HepG2 (cell line): ENCODE results near the gene RAP2A. TPM values are rescaled to one million over a fixed set of nuclear protein-coding genes. Genes with fewer than 3 reads are reported as not detected.

Experiments used
- ATAC-seq: fragments of 200-7000 bp; cut with Tn5 transposase; 3 replicates; pipeline ENCODE4 v1.9.1; 2020; ENCODE audit warnings: mild to moderate bottlenecking, moderate library complexity
- BruUV-seq: library from RNA; stranded (reverse); fragments of 400-500 nt; replicated peaks from 2 replicates; lab custom pipeline; 2021; lab: Mats Ljungman, UMichigan
- CTCF ChIA-PET: fragments of 300-600 bp; formaldehyde crosslinking; extraction: SDS; loops from one replicate; lab custom pipeline; 2021; ENCODE audit warnings: low total read pairs, inconsistent platforms, low intra/inter-chr PET ratio; lab: Yijun Ruan, JAX
- POLR2A ChIA-PET: fragments of 350-600 bp; sonication (Branson Sonifier 250); formaldehyde crosslinking; loops from one replicate; lab custom pipeline; 2020; ENCODE audit warnings: antibody characterized with exemption, inconsistent platforms; lab: Yijun Ruan, JAX
- DNase-seq: peaks from one replicate; pipeline ENCODE4 v3.0.0-alpha.2; 2015; ENCODE audit warnings: low spot score
- FAIRE-seq: peaks from 3 replicates; lab custom pipeline; 2011; peaks lifted over from hg19 to GRCh38; lab: Jason Lieb, UNC
- H2AFZ ChIP-seq: one replicate; pipeline ENCODE4 v1.6.1; 2011; ENCODE audit warnings: low read length, inconsistent platforms
- H3K27ac ChIP-seq: fragments of 300-600 bp; 3 replicates; pipeline ENCODE4 v1.8.0; 2011; ENCODE audit warnings: mixed run types, mild to moderate bottlenecking, mixed read lengths, low read length, inconsistent platforms; ENCODE audit not compliant: insufficient read depth; ENCODE audit errors: extremely low read length
- H3K27me3 ChIP-seq, 2 experiments: fragments of 200-600 bp in 1 of 2; 2 replicates in 1 of 2; 3 replicates in 1 of 2; pipeline versions ENCODE4 v1.6.0 to v1.8.0; 2011; ENCODE audit warnings: low read length in 2 of 2, mild to moderate bottlenecking in 2 of 2, moderate library complexity in 2 of 2, inconsistent platforms in 1 of 2; ENCODE audit not compliant: insufficient read depth in 2 of 2, control insufficient read depth in 1 of 2
- H3K36me3 ChIP-seq, 2 experiments: fragments of 200-600 bp in 1 of 2; replicated peaks in 1 of 2; 2 replicates in 1 of 2; 3 replicates in 1 of 2; pipeline versions ENCODE4 v1.5.1 to v1.8.0; 2011; ENCODE audit warnings: low read length in 2 of 2, inconsistent platforms in 1 of 2; ENCODE audit not compliant: insufficient read depth in 2 of 2, control insufficient read depth in 1 of 2
- H3K4me1 ChIP-seq: 2 replicates; pipeline ENCODE4 v1.5.1; 2012; ENCODE audit warnings: low read length, inconsistent platforms; ENCODE audit not compliant: insufficient read depth
- H3K4me2 ChIP-seq: 2 replicates; pipeline ENCODE4 v1.6.0; 2011; ENCODE audit warnings: low read depth, low read length, inconsistent platforms
- H3K4me3 ChIP-seq, 3 experiments: fragments of 200-600 bp in 1 of 3; sonication (generic), shearing (Covaris generic) in 1 of 3; replicated peaks in 1 of 3; 2 replicates each; pipeline ENCODE4 v1.5.1; 2011 to 2016; ENCODE audit warnings: low read length in 3 of 3, inconsistent platforms in 2 of 3, low read depth in 2 of 3, mild to moderate bottlenecking in 2 of 3, control low read depth in 1 of 3, mixed read lengths in 1 of 3; ENCODE audit not compliant: insufficient read depth in 1 of 3
- H3K79me2 ChIP-seq: one replicate; pipeline ENCODE4 v1.6.1; 2011; ENCODE audit warnings: low read length, inconsistent platforms; ENCODE audit not compliant: insufficient read depth
- H3K9ac ChIP-seq: 2 replicates; pipeline ENCODE4 v1.6.0; 2011; ENCODE audit warnings: mild to moderate bottlenecking, low read depth, low read length, inconsistent platforms; ENCODE audit not compliant: insufficient read depth
- H3K9me3 ChIP-seq: 2 replicates; pipeline ENCODE4 v1.5.1; 2012; ENCODE audit warnings: mild to moderate bottlenecking, low read length
- H4K20me1 ChIP-seq: 2 replicates; pipeline ENCODE4 v1.6.0; 2011; ENCODE audit warnings: inconsistent platforms, mild to moderate bottlenecking, low read length, moderate library complexity; ENCODE audit not compliant: insufficient read depth
- AKAP8 ChIP-seq: sonication (generic); formaldehyde crosslinking; IDR thresholded peaks from 2 replicates; pipeline ENCODE4 v1.5.1; 2020; ENCODE audit warnings: mild to moderate bottlenecking, missing genetic modification reagents
- AKNA ChIP-seq: sonication (generic); formaldehyde crosslinking; IDR thresholded peaks from 2 replicates; pipeline ENCODE4 v1.4.0; 2020; ENCODE audit warnings: missing genetic modification reagents, borderline replicate concordance
- ERF ChIP-seq: IDR thresholded peaks from 2 replicates; pipeline ENCODE4 v1.6.1; 2018; ENCODE audit warnings: missing biosample characterization, missing genetic modification reagents
- FOXO4 ChIP-seq: sonication (generic); formaldehyde crosslinking; conservative IDR thresholded peaks from 2 replicates; pipeline ENCODE4 v1.8.1; 2023; ENCODE audit warnings: missing genetic modification reagents
- IRF2 ChIP-seq: IDR thresholded peaks from 2 replicates; pipeline ENCODE4 v1.6.1; 2018; ENCODE audit warnings: missing genetic modification reagents, missing compliant biosample characterization
- SP2 ChIP-seq: sonication (generic); formaldehyde crosslinking; IDR thresholded peaks from 2 replicates; pipeline ENCODE4 v1.5.1; 2020; ENCODE audit warnings: mild to moderate bottlenecking, missing genetic modification reagents
- ZBTB33 ChIP-seq: sonication (generic); formaldehyde crosslinking; IDR thresholded peaks from 2 replicates; pipeline ENCODE4 v1.4.0; 2020; ENCODE audit warnings: missing genetic modification reagents
- ZFP90 ChIP-seq: sonication (generic); formaldehyde crosslinking; IDR thresholded peaks from 2 replicates; pipeline ENCODE4 v1.8.0; 2022; ENCODE audit warnings: missing genetic modification reagents, mild to moderate bottlenecking, inconsistent platforms, borderline replicate concordance
- ZNF256 ChIP-seq: sonication (generic); formaldehyde crosslinking; conservative IDR thresholded peaks from 2 replicates; pipeline ENCODE4 v1.4.0; 2020; ENCODE audit warnings: missing genetic modification reagents
- ZNF317 ChIP-seq: sonication (generic); formaldehyde crosslinking; IDR thresholded peaks from 2 replicates; pipeline ENCODE4 v1.5.0; 2020; ENCODE audit warnings: mild to moderate bottlenecking, missing genetic modification reagents
- ZNF569 ChIP-seq: sonication (generic); formaldehyde crosslinking; IDR thresholded peaks from 2 replicates; pipeline ENCODE4 v1.5.0; 2020; ENCODE audit warnings: mild to moderate bottlenecking, missing genetic modification reagents, moderate library complexity, borderline replicate concordance
- ZNF800 ChIP-seq: sonication (generic); formaldehyde crosslinking; IDR thresholded peaks from 2 replicates; pipeline ENCODE4 v1.4.0; 2020; ENCODE audit warnings: missing genetic modification reagents
- ZSCAN22 ChIP-seq: sonication (generic); formaldehyde crosslinking; IDR thresholded peaks from 2 replicates; pipeline ENCODE4 v1.4.0; 2020; ENCODE audit warnings: mild to moderate bottlenecking, missing genetic modification reagents
- WGBS: methylation state at CpG from one replicate; pipeline ENCODE4 v1.1.6; 2017; ENCODE audit warnings: low lambda C conversion rate; 5-methylcytosine and 5-hydroxymethylcytosine counted together
- in situ Hi-C: cut with HindIII; loops from 2 replicates; pipeline ENCODE4 v1.10.0; 2017; ENCODE audit warnings: low pct_unique_long_range_greater_than_20kb; ENCODE audit not compliant: extremely low pct_ligation_motif_present
- intact Hi-C: fragments of 100-400 bp; cut with micrococcal nuclease; formaldehyde crosslinking; loops from one replicate; pipeline ENCODE4 v1.10.0; 2022; ENCODE audit not compliant: unreplicated experiment
- polyA plus RNA-seq, 8 experiments: library from polyadenylated mRNA; depleted of rRNA in 3 of 8; stranded (reverse) in 7 of 8; unstranded in 1 of 8; fragments of >200 nt; fragmentation: Illumina TruSeq in 4 of 8; extraction: Trizol in 4 of 8; gene quantifications; 2 replicates each; pipeline versions ENCODE4 v1.2.1 to v1.2.3, GENCODE V29; 2011 to 2016; ENCODE audit warnings: low read depth in 4 of 8, missing spikeins in 1 of 8, mixed read lengths in 1 of 8; ENCODE audit not compliant: insufficient read depth in 1 of 8
- total RNA-seq, 5 experiments: library from RNA; depleted of rRNA; stranded (reverse); fragments of >200 nt; fragmentation: Illumina TruSeq; extraction: Trizol; gene quantifications; 2 replicates each; pipeline ENCODE4 v1.2.3, GENCODE V29; 2016; ENCODE audit warnings: low read depth in 1 of 5
- TF ChIP-seq, protein P1 (sequence below): sonication (generic); formaldehyde crosslinking; IDR thresholded peaks from 2 replicates; pipeline ENCODE4 v1.5.0; 2020; ENCODE audit warnings: missing genetic modification reagents

Gene RAP2A
- total and polyA plus RNA-seq, 2 of the 13 experiments (the other 11 are each of a cell fraction or from before 2014, with no cell fraction given), result 9.9 to 23.1 TPM

- H3K36me3 ChIP-seq, result no peaks in the 10 kb centered on the region
- FAIRE-seq (no peak), ATAC-seq (0 out of 3 replicates have a peak, but pooled peaks have one; percentile 29), DNase-seq (no peak)
- no peak overlapping the region for H3K4me2 ChIP-seq
- in situ Hi-C loops (no loop called here), intact Hi-C loops (no loop called here)
- ChIA-PET POLR2A (no interaction called here), CTCF (no interaction called here)
- H3K27me3 ChIP-seq, result no peaks in the 10 kb centered on the region
- H3K9ac ChIP-seq, result no peak overlapping the region
- no peak overlapping the region for H3K4me3 ChIP-seq
- no peak overlapping the region for H2AFZ ChIP-seq
- no peaks in the 10 kb centered on the region for H4K20me1 ChIP-seq
- H3K9me3 ChIP-seq, result no peaks in the 10 kb centered on the region
- H3K4me1 ChIP-seq, result peaks cover 32% of the 10 kb centered on the region; the same call in 1 of the 2 replicates
- 0% methylated on average over 1 of the region's 1 CpG for WGBS
- BruUV-seq, result no TSS peak
- no peak overlapping the region for H3K27ac ChIP-seq
- H3K79me2 ChIP-seq, result no peaks in the 10 kb centered on the region
- TF ChIP-seq ZNF800 (CRISPR knock-in tag), result no peak
- TF ChIP-seq IRF2 (CRISPR knock-in tag), result no peak
- TF ChIP-seq ZNF569 (CRISPR knock-in tag), result no peak
- TF ChIP-seq AKNA (CRISPR knock-in tag), result no peak
- TF ChIP-seq ZSCAN22 (CRISPR knock-in tag), result no peak
- TF ChIP-seq ZFP90, result no peak
- no peak for TF ChIP-seq ERF (CRISPR knock-in tag)
- no peak for TF ChIP-seq ZBTB33
- no peak for TF ChIP-seq ZNF256 (CRISPR knock-in tag)
- no peak for TF ChIP-seq AKAP8
- TF ChIP-seq, protein P1, sequence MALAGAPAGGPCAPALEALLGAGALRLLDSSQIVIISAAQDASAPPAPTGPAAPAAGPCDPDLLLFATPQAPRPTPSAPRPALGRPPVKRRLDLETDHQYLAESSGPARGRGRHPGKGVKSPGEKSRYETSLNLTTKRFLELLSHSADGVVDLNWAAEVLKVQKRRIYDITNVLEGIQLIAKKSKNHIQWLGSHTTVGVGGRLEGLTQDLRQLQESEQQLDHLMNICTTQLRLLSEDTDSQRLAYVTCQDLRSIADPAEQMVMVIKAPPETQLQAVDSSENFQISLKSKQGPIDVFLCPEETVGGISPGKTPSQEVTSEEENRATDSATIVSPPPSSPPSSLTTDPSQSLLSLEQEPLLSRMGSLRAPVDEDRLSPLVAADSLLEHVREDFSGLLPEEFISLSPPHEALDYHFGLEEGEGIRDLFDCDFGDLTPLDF (CRISPR knock-in tag), result no peak
- TF ChIP-seq FOXO4 (CRISPR knock-in tag), result no peak
- TF ChIP-seq ZNF317 (CRISPR knock-in tag), result no peak
- TF ChIP-seq SP2, result no peak
Measured at GRCh38 chr13:97502706-97503105, 68.7 kb downstream of the RAP2A start.
